DND-41 (cell line): ENCODE results near the gene ACTMAP.
A peak's percentile ranks its signal among the peaks of the same experiment; 100 is the strongest.

ENCODE experiments used
- ATAC-seq: fragments of 200-7000 bp; cut with Tn5 transposase; 3 replicates; pipeline ENCODE4 v1.9.1; 2021; ENCODE audit warnings: low read depth; ENCODE audit not compliant: insufficient read depth
- DNase-seq: peaks from one replicate; pipeline ENCODE4 v3.0.0-alpha.2; 2020
- H2AFZ ChIP-seq: 2 replicates; pipeline ENCODE4 v1.6.0; 2012; ENCODE audit warnings: low read depth, low read length
- H3K27ac ChIP-seq: 2 replicates; pipeline ENCODE4 v1.5.1; 2012; ENCODE audit warnings: low read length, inconsistent platforms
- H3K27me3 ChIP-seq: fragments of 200-600 bp; sonication (generic); 2 replicates; pipeline ENCODE4 v1.6.0; 2012; ENCODE audit warnings: low read length, mild to moderate bottlenecking, inconsistent platforms; ENCODE audit not compliant: insufficient read depth, poor library complexity
- H3K36me3 ChIP-seq: 2 replicates; pipeline ENCODE4 v1.5.1; 2012; ENCODE audit warnings: low read length, inconsistent platforms; ENCODE audit not compliant: insufficient read depth
- H3K4me1 ChIP-seq: 2 replicates; pipeline ENCODE4 v1.5.1; 2012; ENCODE audit warnings: mild to moderate bottlenecking, low read length; ENCODE audit not compliant: insufficient read depth
- H3K4me2 ChIP-seq: 2 replicates; pipeline ENCODE4 v1.6.0; 2012; ENCODE audit warnings: mild to moderate bottlenecking, moderate library complexity, low read length, inconsistent platforms; ENCODE audit not compliant: insufficient read depth
- H3K4me3 ChIP-seq, 2 experiments: fragments of 200-600 bp in 1 of 2; shearing (Covaris generic) in 1 of 2; 2 replicates each; pipeline ENCODE4 v1.5.1; 2012 to 2016; ENCODE audit warnings: inconsistent platforms in 2 of 2, low read length in 2 of 2, mild to moderate bottlenecking in 2 of 2, low read depth in 1 of 2, moderate library complexity in 1 of 2
- H3K79me2 ChIP-seq: 2 replicates; pipeline ENCODE4 v1.6.0; 2012; ENCODE audit warnings: low read length, inconsistent platforms; ENCODE audit not compliant: insufficient read depth
- H3K9ac ChIP-seq: 2 replicates; pipeline ENCODE4 v1.6.0; 2012; ENCODE audit warnings: low read depth, mild to moderate bottlenecking, inconsistent platforms, low read length, moderate library complexity
- H3K9me3 ChIP-seq: 2 replicates; pipeline ENCODE4 v1.5.1; 2012; ENCODE audit warnings: low read length, moderate library complexity, mild to moderate bottlenecking, inconsistent platforms; ENCODE audit not compliant: insufficient read depth, severe bottlenecking
- H4K20me1 ChIP-seq: 2 replicates; pipeline ENCODE4 v1.6.0; 2012; ENCODE audit warnings: low read length; ENCODE audit not compliant: insufficient read depth
- CTCF ChIP-seq: IDR thresholded peaks from 2 replicates; pipeline ENCODE4 v1.5.1; 2012; ENCODE audit warnings: borderline replicate concordance, low read length, moderate library complexity, mild to moderate bottlenecking; ENCODE audit not compliant: poor library complexity, severe bottlenecking; ENCODE audit errors: extremely low read depth
- EZH2 ChIP-seq: IDR thresholded peaks from 3 replicates; pipeline ENCODE4 v1.6.1; 2012; ENCODE audit warnings: borderline replicate concordance, low read depth, mild to moderate bottlenecking, moderate library complexity, low read length, inconsistent platforms; ENCODE audit not compliant: severe bottlenecking

Gene ACTMAP

GRCh38 chr19:40763963-40764362 is 13.7 kb upstream of the ACTMAP start:
- peaks cover 26% of the 10 kb centered on the region; the same call in 1 of the 2 replicates for H3K79me2 ChIP-seq
- no peak overlapping the region for H3K9ac ChIP-seq
- no peaks in the 10 kb centered on the region for H3K4me1 ChIP-seq
- H3K4me2 ChIP-seq, result no peak overlapping the region
- no peaks in the 10 kb centered on the region for H3K27me3 ChIP-seq
- no peaks in the 10 kb centered on the region for H3K9me3 ChIP-seq
- no peak overlapping the region for H3K27ac ChIP-seq
- peaks cover 77% of the 10 kb centered on the region for H3K36me3 ChIP-seq
- TF ChIP-seq CTCF, result no peak
- TF ChIP-seq EZH2, result no peak
- H2AFZ ChIP-seq, result no peak overlapping the region
- H4K20me1 ChIP-seq, result peaks cover 62% of the 10 kb centered on the region
- no peak for ATAC-seq
- DNase-seq, result no peak
- H3K4me3 ChIP-seq, result no peak overlapping the region

GRCh38 chr19:40763526-40763925 is 13.2 kb upstream of the ACTMAP start:
- ATAC-seq, result no peak
- Histone ChIP-seq H3K9ac (no peak overlapping the region), H3K4me2 (no peak overlapping the region), H3K36me3 (peaks cover 82% of the 10 kb centered on the region), H3K27ac (no peak overlapping the region), H4K20me1 (peaks cover 64% of the 10 kb centered on the region), H3K79me2 (peaks cover 28% of the 10 kb centered on the region; the same call in 1 of the 2 replicates), H3K27me3 (no peaks in the 10 kb centered on the region), H2AFZ (no peak overlapping the region), H3K4me1 (no peaks in the 10 kb centered on the region), H3K4me3 (no peak overlapping the region), H3K9me3 (no peaks in the 10 kb centered on the region)
- DNase-seq, result no peak
- TF ChIP-seq CTCF (no peak), EZH2 (no peak)

GRCh38 chr19:40762754-40763470 is 12.6 kb upstream of the ACTMAP start:
- Histone ChIP-seq H3K79me2 (peaks cover 33% of the 10 kb centered on the region), H2AFZ (no peak overlapping the region), H3K9me3 (no peaks in the 10 kb centered on the region), H3K27me3 (no peaks in the 10 kb centered on the region), H3K4me3 (no peak overlapping the region), H3K4me2 (no peak overlapping the region), H4K20me1 (peaks cover 69% of the 10 kb centered on the region), H3K9ac (no peak overlapping the region), H3K36me3 (peaks cover 87% of the 10 kb centered on the region), H3K27ac (no peak overlapping the region), H3K4me1 (no peaks in the 10 kb centered on the region)
- TF ChIP-seq EZH2 (no peak), CTCF (no peak)
- DNase-seq (no peak), ATAC-seq (peak; percentile 24; the same call in 1 of the 3 replicates)
